Transverse colon (tissue), 4 donors: ENCODE measurements around the gene NAAA. TPM values are rescaled to one million over a fixed set of nuclear protein-coding genes. Genes with fewer than 3 reads are reported as not detected.
"Not testable (repeated sequence)": the region's sequence is repeated elsewhere in the genome, so short reads cannot be mapped to it uniquely, and the experiment has no call there.

Experiments used
- DNase-seq: peaks from one replicate; pipeline ENCODE4 v3.0.0-alpha.2; 2019
- H3K27ac ChIP-seq, 4 donors: fragments of 200-600 bp; sonication (generic); 2 replicates each; pipeline ENCODE4 v1.5.1; 2016 to 2018; ENCODE audit warnings: inconsistent platforms in 4 of 4
- H3K27me3 ChIP-seq: fragments of 200-600 bp; sonication (generic); 2 replicates; pipeline ENCODE4 v1.5.1; 2017; ENCODE audit warnings: inconsistent platforms
- H3K36me3 ChIP-seq, 4 donors: fragments of 200-600 bp; sonication (generic); 2 replicates each; pipeline ENCODE4 v1.5.1; 2017 to 2019; ENCODE audit warnings: inconsistent platforms in 4 of 4
- H3K4me1 ChIP-seq, 4 donors: fragments of 200-600 bp; sonication (generic); 2 replicates each; pipeline ENCODE4 v1.5.1; 2017 to 2020; ENCODE audit warnings: inconsistent platforms in 4 of 4
- H3K4me3 ChIP-seq, 4 donors: fragments of 200-600 bp; sonication (generic); 1 replicate in 1 of 4; 2 replicates in 3 of 4; pipeline versions ENCODE4 v1.5.1 to v1.6.1; 2017 to 2019; ENCODE audit warnings: inconsistent platforms in 4 of 4
- H3K9me3 ChIP-seq, 2 donors: fragments of 200-600 bp; sonication (generic); 2 replicates each; pipeline ENCODE4 v1.5.1; 2017 to 2019; ENCODE audit warnings: inconsistent platforms in 2 of 2
- EP300 ChIP-seq: sonication (generic); formaldehyde crosslinking; IDR thresholded peaks from one replicate; pipeline ENCODE4 v1.6.1; 2017; ENCODE audit warnings: antibody characterized with exemption, low read depth
- POLR2A ChIP-seq: fragments of 450-650 bp; IDR thresholded peaks from one replicate; pipeline ENCODE4 v1.6.1; 2016; ENCODE audit warnings: antibody characterized with exemption, mild to moderate bottlenecking, moderate library complexity
- POLR2AphosphoS5 ChIP-seq, 3 donors: sonication (generic); formaldehyde crosslinking; IDR thresholded peaks; one replicate each; pipeline ENCODE4 v1.6.1; 2016; ENCODE audit warnings: antibody characterized with exemption in 3 of 3
- WGBS, 2 donors: methylation state at CpG; one replicate each; pipeline ENCODE4 v1.1.5; 2018; ENCODE audit warnings: low coverage in 1 of 2; 5-methylcytosine and 5-hydroxymethylcytosine counted together
- in situ Hi-C, 4 donors: fragments of 200-750 bp; cut with MboI; loops; one replicate each; pipeline versions ENCODE4 v1.15.0 to v1.15.1; 2017; ENCODE audit warnings: low sequenced_read_pairs in 3 of 4, low pct_ligation_motif_present in 1 of 4, low pct_unique_long_range_greater_than_20kb in 1 of 4
- intact Hi-C: fragments of 100-400 bp; cut with DNase I; formaldehyde crosslinking; loops from one replicate; pipeline ENCODE4 v1.15.1; 2023; ENCODE audit warnings: low total_unique reads
- total RNA-seq, 4 donors: library from RNA; depleted of rRNA; stranded (reverse); fragments of >200 nt; gene quantifications; one replicate each; pipeline ENCODE4 v1.1.0, GENCODE V29; 2016
- TF ChIP-seq, protein P1 (sequence below), 5 experiments: fragments of 200-600 bp in 3 of 5; fragments of 450-650 bp in 2 of 5; sonication (generic) in 3 of 5; IDR thresholded peaks; 1 replicate in 2 of 5; 2 replicates in 3 of 5; pipeline ENCODE4 v1.5.1; 2016 to 2017; ENCODE audit warnings: antibody characterized with exemption in 5 of 5, inconsistent platforms in 3 of 5, mild to moderate bottlenecking in 2 of 5, moderate library complexity in 1 of 5

The NAAA gene
- total RNA-seq, 4 donors from 2014 or later: 219 to 603 (median 461) TPM

- H3K4me1 ChIP-seq, H3K9me3 ChIP-seq, H3K4me3 ChIP-seq, intact Hi-C loops, DNase-seq, H3K27me3 ChIP-seq, H3K27ac ChIP-seq: not testable (repeated sequence)
- in situ Hi-C loops: loop anchor here in 1 of 4 donors (25.0 kb wide), 1 partner anchor 168 kb away; no protein-coding TSS in a partner anchor
- peaks cover 0 to 66% (median 29%) of the 10 kb centered on the region in 4 donors for H3K36me3 ChIP-seq
- 72 to 83% methylated on average over 4 to 5 of the region's 5 CpGs for WGBS, 2 donors
These were observed 14.0 kb upstream of the NAAA start for GRCh38 chr4:75954811-75955210.

DNA sequence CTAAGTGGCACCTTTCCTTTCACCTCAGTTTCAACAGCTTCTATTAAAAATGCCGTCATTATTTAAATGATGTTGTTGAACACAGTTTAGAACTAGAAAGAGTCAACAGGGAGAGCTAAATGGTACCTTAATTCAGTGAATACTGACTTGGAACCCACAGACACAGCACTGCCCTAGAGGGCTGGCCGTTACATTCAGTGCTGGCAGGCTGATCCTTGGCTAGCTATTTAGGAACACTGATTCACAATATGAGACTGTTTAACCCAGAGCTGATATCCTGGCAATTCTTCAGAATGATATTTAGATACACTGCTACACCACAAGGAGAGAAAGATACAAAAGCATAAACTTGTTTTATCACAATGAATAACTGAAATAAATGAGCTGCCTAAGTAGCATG, 12.7 kb upstream of the NAAA start:
- H3K9me3 ChIP-seq: no peaks in the 10 kb centered on the region
- DNase-seq: no peak
- TF ChIP-seq, protein P1, sequence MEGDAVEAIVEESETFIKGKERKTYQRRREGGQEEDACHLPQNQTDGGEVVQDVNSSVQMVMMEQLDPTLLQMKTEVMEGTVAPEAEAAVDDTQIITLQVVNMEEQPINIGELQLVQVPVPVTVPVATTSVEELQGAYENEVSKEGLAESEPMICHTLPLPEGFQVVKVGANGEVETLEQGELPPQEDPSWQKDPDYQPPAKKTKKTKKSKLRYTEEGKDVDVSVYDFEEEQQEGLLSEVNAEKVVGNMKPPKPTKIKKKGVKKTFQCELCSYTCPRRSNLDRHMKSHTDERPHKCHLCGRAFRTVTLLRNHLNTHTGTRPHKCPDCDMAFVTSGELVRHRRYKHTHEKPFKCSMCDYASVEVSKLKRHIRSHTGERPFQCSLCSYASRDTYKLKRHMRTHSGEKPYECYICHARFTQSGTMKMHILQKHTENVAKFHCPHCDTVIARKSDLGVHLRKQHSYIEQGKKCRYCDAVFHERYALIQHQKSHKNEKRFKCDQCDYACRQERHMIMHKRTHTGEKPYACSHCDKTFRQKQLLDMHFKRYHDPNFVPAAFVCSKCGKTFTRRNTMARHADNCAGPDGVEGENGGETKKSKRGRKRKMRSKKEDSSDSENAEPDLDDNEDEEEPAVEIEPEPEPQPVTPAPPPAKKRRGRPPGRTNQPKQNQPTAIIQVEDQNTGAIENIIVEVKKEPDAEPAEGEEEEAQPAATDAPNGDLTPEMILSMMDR (IDR thresholded peaks at IDR 0.05): no peak
- no peak for TF ChIP-seq EP300
- WGBS, 2 donors: 43 to 83% methylated on average over 2 of the region's 2 CpGs
- no peak overlapping the region for H3K4me3 ChIP-seq
- peaks cover 0 to 61% (median 24%) of the 10 kb centered on the region in 4 donors for H3K36me3 ChIP-seq
- in situ Hi-C loops: loop anchor here in 1 of 4 donors (25.0 kb wide), 1 partner anchor 166 kb away; no protein-coding TSS in a partner anchor
- intact Hi-C loops: no loop called here
- no peaks in the 10 kb centered on the region for H3K27me3 ChIP-seq
- H3K27ac ChIP-seq: no peak overlapping the region
- peaks cover 0 to 10% (median 0%) of the 10 kb centered on the region in 4 donors for H3K4me1 ChIP-seq

DNA sequence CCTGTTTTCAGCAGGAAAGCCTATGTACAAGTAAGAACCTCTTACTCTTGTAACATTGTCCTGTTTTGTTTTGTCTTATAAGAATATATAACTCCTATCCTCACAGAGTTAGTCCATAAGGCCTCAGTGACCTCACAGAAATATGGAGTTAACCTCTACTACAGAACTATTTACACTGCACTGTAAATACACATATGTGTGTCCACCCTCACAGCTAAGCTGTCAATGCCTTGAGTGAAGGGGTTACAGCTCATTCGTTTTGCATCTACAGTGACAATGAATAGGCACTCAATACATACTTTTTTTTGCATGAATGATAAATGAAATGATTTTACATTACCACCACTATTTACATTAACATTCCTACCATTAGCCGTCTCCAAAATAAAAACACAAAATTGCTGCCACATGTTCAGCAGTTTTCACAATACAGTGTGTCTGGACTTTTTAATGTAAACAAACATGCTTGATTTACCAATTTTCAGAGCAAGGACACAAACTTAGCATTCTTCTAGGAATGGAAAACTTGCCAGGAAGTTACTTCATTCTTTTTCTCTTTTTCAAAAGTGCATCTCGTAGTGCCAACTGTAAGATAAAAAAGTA, 9.5 kb upstream of the NAAA start:
- Histone ChIP-seq H3K27me3 (no peaks in the 10 kb centered on the region), H3K4me3 (no peak overlapping the region), H3K36me3 (peaks cover 0 to 41% (median 15%) of the 10 kb centered on the region in 4 donors), H3K27ac (no peak overlapping the region), H3K4me1 (peaks cover 0 to 11% (median 0%) of the 10 kb centered on the region in 4 donors), H3K9me3 (no peaks in the 10 kb centered on the region)
- in situ Hi-C loops (loop anchor here in 1 of 4 donors (25.0 kb wide), 1 partner anchor 163 kb away; no protein-coding TSS in a partner anchor), intact Hi-C loops (no loop called here)
- no peak for DNase-seq
- 62 to 74% methylated on average over 2 to 3 of the region's 3 CpGs for WGBS, 2 donors
- no peak for TF ChIP-seq POLR2A
- TF ChIP-seq, protein P1 (IDR thresholded peaks at IDR 0.05): no peak
- no peak for TF ChIP-seq POLR2AphosphoS5 (IDR thresholded peaks at IDR 0.05)
- no peak for TF ChIP-seq EP300

DNA sequence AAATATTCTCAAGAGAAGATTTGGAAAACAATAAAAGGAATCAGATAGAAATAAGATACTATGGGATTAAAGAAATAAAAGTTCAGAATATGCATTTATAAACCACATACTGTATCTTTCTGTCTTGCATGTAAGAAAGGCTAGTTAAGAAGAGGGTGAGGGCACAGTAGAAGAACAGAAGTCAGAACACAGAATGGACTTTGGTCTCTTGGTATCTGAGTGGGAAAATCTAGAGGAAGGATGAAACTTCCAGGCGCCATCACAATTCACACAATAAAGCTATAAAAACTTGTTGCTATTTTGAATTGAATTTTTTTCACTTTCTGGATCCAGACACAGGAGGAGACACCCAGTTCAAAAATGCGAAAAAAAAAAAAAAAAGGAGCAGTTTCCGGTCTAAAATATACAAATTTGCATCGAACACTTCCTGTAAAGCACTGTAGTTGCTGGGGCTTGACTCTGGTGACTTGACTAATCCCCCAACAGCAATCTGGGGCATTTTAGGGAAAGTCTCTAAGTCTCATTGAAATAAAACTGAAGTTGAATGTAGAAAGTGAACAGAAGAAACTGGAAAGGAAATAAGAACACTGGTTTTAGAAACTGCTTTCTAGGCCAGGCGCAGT, 8.1 kb upstream of the NAAA start:
- Histone ChIP-seq H3K36me3 (peaks cover 0 to 34% (median 14%) of the 10 kb centered on the region in 4 donors), H3K27ac (peak overlapping the region in 1 of 4 donors; percentile 22), H3K9me3 (no peaks in the 10 kb centered on the region), H3K4me1 (peaks cover 0 to 11% (median 0%) of the 10 kb centered on the region in 4 donors), H3K27me3 (no peaks in the 10 kb centered on the region), H3K4me3 (no peak overlapping the region)
- TF ChIP-seq POLR2AphosphoS5 (IDR thresholded peaks at IDR 0.05): no peak
- no peak for TF ChIP-seq POLR2A
- TF ChIP-seq, protein P1 (IDR thresholded peaks at IDR 0.05): no peak
- TF ChIP-seq EP300: no peak
- no peak for DNase-seq
- intact Hi-C loops: loop anchor here (1.0 kb wide), 1 partner anchor 15 kb away; no protein-coding TSS in a partner anchor
- in situ Hi-C loops: no loop called here
- 53 to 55% methylated on average over 4 to 5 of the region's 5 CpGs for WGBS, 2 donors
